GM21360 (cell line): Measurements from ENCODE around the gene PKNOX1.
"Not testable (repeated sequence)": the region's sequence is repeated elsewhere in the genome, so short reads cannot be mapped to it uniquely, and the experiment has no call there.

ENCODE experiments used
- ATAC-seq: cut with Tn5 transposase; IDR thresholded peaks from one replicate; pipeline ENCODE4 v1.9.1; 2021; ENCODE audit warnings: mild to moderate bottlenecking, moderate library complexity; ENCODE audit not compliant: unreplicated experiment

Gene PKNOX1

DNA sequence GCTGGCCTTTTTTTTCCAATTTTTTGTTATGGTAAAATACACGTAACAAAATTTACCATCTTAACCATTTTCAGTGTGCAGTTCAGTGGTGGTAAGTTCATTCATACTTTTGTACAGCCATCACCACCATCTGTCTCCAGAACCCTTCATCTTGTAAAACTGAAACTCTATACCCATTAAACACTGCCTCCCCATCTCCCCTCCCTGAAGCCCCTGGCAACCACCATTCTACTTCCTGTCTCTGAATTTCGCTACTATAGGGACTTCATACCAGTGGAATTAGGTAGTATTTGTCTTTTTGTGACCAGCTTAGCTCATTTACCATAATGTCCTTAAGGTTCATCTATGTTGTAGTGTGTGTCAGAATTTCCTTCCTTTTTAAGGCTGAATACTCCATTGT lies 8.7 kb downstream of the PKNOX1 start:
- ATAC-seq: no peak

GRCh38 chr21:42983869-42984268 lies 9.5 kb downstream of the PKNOX1 start:
- no peak for ATAC-seq

DNA sequence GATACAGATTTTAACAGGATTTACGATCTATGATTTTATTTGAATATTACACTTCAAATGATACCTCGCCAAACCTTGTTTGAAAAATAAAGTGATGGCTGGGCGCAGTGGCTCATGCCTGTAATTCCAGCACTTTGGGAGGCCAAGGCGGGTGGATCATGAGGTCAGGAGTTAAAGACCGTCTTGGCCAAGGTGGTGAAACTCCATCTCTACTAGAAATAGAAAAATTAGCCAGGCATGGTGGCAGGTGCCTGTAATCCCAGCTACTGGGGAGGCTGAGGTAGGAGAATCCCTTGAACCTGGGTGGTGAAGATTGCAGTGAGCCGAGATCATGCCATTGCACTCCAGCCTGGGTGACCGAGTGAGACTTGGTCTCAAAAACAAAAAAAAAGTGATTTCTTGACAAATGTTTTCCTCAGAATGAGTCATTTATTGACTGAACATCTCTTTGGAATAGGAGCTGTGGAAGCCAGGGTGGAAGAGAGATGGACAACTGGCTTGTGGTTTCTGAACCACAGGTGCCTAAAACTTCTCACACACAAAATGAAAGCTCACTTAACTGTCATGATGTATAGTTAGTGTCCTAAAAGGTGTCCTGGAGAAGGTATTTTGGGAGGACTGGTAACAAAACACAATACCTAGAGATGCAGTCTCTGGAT lies 11.9 kb downstream of the PKNOX1 start:
- no peak for ATAC-seq

DNA sequence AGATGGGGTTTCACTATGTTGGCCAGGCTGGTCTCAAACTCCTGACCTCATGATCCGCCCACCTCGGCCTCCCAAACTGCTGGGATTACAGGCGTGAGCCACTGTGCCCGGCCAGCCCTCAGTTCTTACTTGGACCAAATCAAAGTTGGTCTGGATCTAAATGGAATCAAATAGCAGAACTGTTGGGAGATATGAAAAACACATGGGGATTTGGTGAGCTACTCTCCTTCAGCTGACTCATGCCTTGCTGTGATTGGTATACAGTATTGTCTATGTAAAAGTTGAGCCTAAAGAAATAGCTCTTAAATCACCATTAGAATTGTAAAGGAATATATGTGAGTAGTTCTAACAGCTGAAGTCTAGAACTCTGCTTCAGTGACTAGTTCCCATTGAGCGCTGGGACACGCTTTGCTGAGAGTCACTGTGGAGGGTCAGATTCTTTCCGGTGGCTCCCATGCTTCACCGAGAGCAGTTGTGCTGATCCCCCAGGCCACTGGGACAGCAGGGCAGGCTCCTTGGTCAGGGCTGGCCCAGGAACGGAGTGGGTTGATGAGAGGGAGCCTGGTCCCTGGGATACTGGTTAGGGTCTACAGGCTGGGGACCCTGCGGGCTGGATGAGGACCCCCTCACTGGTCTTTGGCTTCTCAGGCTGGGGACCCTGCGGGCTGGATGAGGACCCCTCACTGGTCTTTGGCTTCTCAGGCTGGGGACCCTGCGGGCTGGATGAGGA lies 14.0 kb downstream of the PKNOX1 start:
- no peak for ATAC-seq

- ATAC-seq: not testable (repeated sequence)
These were observed 15.0 kb downstream of the PKNOX1 start for GRCh38 chr21:42989370-42989769.

- no peak for ATAC-seq
These were observed 15.7 kb downstream of the PKNOX1 start for GRCh38 chr21:42989816-42990650.

DNA sequence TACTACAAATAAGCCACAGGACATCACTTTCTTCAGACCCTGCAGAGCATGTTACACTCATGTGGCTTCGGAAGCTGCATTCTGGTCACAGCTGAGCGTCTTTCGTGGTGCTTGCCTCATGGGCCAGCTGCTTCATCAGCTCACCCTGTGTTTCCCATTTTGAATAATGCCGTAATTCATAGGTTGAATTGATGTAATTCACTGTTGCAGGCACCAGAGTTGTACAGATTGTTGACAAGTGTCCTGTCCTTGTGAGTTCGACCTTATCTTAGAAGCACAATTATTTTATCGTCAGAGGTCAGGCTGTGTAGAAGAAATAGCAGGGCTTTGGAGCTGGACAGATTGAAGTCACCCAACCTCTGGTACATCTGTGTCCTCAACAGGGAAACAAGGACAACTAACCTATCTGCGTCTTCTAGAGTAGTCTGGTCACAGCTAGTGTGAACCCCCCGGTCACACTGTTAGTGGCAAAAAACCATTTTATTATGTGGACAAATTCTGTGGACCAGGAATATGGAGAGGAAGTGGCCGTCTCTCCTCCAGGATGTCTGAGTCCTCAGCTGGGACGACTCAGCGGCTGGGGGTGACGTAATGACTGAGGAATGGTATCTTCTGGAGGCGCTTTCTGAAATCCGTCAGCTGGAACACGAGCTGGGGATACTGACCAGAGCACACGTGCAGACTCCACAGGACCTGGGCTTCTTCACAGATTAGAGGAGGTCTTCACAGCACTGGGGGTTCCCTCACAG lies 17.8 kb downstream of the PKNOX1 start:
- no peak for ATAC-seq

DNA sequence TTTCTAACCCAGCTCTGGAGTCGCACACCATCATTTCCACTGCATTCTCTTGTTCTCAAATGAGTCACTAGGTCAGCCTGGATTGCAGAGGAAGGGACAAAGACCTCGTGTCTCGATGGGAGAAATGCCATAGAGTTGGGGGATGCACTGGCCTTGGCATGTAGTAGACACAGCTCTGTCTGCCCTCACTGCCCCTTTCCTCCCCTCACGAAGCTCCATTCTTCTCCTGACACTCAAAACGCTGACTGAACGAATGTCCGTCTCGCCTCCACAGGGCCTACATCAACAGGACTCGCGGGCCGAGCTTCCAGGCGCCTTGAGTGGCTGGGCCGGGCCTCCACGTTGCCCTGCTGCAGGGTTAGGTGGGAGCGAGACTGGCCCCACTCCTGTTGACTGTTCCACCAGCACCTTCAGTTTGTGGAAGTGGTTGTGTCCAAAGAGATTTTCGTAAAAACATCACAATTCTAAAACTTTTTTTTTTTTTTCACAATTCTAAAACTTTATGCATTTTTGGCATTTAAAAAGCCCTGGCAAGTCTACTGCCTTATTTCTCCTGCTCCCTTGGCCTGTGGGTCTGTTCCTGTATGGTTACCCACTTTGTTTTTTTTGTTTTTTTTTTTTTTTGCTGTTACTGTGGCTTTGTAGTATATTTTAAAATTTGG lies 18.8 kb downstream of the PKNOX1 start:
- ATAC-seq: no peak

DNA sequence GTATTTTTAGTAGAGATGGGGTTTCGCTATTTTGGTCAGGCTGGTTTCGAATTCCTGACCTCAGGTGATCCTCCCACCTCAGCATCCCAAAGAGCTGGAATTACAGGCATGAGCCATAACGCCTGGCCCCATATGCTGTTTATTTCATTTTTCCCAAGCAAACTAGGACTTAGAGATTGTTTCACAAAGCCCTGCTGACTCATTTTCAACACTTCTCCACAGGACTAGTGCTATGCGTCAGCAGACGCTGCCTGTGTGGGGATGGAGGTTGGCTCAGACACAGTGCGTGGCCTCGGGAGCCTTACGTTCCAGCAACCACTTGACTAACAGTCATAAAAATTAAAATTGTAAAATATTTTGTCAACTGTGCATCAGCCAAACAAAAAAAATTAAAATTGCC lies 22.7 kb downstream of the PKNOX1 start:
- no peak for ATAC-seq

DNA sequence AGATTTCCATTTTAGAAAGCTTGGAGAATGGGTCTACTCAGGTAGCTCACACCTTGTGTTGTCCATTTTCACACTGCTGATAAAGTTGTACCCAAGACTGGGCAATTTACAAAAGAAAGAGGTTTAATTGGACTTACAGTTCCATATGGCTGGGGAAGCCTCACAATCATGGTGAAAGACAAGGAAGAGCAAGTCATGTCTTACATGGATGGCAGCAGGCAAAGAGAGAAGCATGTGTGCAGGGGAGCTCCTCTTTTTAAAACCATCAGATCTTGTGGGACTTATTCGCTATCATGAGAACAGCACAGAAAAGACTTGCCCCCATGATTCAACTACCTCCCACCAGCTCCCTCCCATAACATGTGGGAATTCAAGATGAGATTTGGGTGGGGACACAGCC lies 23.6 kb downstream of the PKNOX1 start:
- ATAC-seq: not testable (repeated sequence)

GRCh38 chr21:42999152-42999551 lies 24.8 kb downstream of the PKNOX1 start:
- ATAC-seq: not testable (repeated sequence)

GRCh38 chr21:43000041-43000440 lies 25.7 kb downstream of the PKNOX1 start:
- ATAC-seq: not testable (repeated sequence)

GRCh38 chr21:43001316-43001715 lies 27.0 kb downstream of the PKNOX1 start:
- no peak for ATAC-seq

GRCh38 chr21:43004926-43005325 lies 30.6 kb downstream of the PKNOX1 start:
- no peak for ATAC-seq

GRCh38 chr21:43005635-43006034 lies 31.3 kb downstream of the PKNOX1 start:
- no peak for ATAC-seq

DNA sequence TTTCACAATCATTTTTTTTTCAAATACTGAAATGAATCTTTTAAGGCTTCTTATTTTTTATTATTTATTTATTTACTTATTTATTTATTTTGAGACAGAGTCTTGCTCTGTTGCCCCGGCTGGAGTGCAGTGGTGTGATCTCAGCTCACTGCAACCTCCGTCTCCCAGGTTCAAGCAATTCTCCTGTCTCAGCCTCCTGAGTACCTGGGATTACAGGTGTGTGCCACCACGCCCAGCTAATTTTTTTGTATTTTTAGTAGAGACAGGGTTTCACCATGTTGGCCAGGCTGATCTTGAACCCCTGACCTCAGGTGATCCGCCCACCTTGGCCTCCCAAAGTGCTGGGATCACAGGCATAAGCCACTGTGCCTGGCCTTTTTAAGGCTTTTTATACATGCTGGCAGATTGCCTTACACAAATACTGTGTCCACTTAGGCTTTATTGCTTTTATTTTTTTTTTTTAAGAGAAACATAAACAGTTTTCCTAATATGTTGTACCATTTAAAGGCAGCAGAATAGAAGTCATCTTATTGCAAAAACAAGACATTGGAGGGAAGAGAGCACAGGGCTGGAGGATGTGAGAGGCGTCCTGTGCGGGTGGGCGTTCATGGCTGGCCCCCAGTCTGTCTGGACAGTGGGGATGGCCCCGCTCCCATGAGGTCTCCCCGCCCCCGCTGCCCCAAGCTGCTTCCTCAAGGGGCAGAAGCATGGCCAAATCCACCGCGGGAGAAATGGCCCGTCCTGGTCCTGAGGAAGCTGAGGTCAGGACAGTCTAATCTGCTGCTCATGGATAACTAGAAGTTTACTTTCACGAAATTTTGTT lies 31.9 kb downstream of the PKNOX1 start:
- not testable (repeated sequence) for ATAC-seq

- no peak for ATAC-seq
These were observed 32.5 kb downstream of the PKNOX1 start for GRCh38 chr21:43006874-43007208.

- ATAC-seq: no peak
These were observed 38.2 kb downstream of the PKNOX1 start for GRCh38 chr21:43012596-43012995.

GRCh38 chr21:43015906-43016540 lies 41.7 kb downstream of the PKNOX1 start:
- ATAC-seq: no peak
